Pulmonary artery endothelial cell (primary cell): ENCODE results near the gene XG. TPM values are rescaled to one million over a fixed set of nuclear protein-coding genes. Genes with fewer than 3 reads are reported as not detected.
"Not testable (repeated sequence)": the region's sequence is repeated elsewhere in the genome, so short reads cannot be mapped to it uniquely, and the experiment has no call there.

Experiments
- DNase-seq: peaks from one replicate; pipeline ENCODE4 v3.0.0-alpha.2; 2011; ENCODE audit warnings: low read depth, low spot score
- total RNA-seq: library from RNA; depleted of rRNA; stranded (reverse); fragments of >200 nt; gene quantifications from 2 replicates; pipeline ENCODE4 v1.2.3, GENCODE V29; 2014

The XG gene
- total RNA-seq, 1 donor from 2014 or later = 1.5 TPM

GRCh38 chrX:2780472-2781225 is 28.8 kb downstream of the XG start:
- DNase-seq = not testable (repeated sequence)

- DNase-seq = no peak
Observed at GRCh38 chrX:2781226-2781571, 29.4 kb downstream of the XG start.

GRCh38 chrX:2781698-2782097 is 29.9 kb downstream of the XG start:
- no peak for DNase-seq

GRCh38 chrX:2782171-2782570 is 30.3 kb downstream of the XG start:
- no peak for DNase-seq

GRCh38 chrX:2782778-2783177 is 30.9 kb downstream of the XG start:
- DNase-seq = no peak

GRCh38 chrX:2784026-2784425 is 32.2 kb downstream of the XG start:
- DNase-seq = no peak

- DNase-seq = no peak
Observed at GRCh38 chrX:2785538-2785937, 33.7 kb downstream of the XG start.

- no peak for DNase-seq
Observed at GRCh38 chrX:2788980-2789379, 37.1 kb downstream of the XG start.

GRCh38 chrX:2789569-2789968 is 37.7 kb downstream of the XG start:
- DNase-seq = no peak

- no peak for DNase-seq
Observed at GRCh38 chrX:2793752-2794151, 41.9 kb downstream of the XG start.

GRCh38 chrX:2794336-2794735 is 42.5 kb downstream of the XG start:
- no peak for DNase-seq

GRCh38 chrX:2796808-2797207 is 45.0 kb downstream of the XG start:
- DNase-seq = not testable (repeated sequence)

GRCh38 chrX:2799369-2799768 is 47.5 kb downstream of the XG start:
- no peak for DNase-seq

- DNase-seq = not testable (repeated sequence)
Observed at GRCh38 chrX:2799980-2800379, 48.1 kb downstream of the XG start.

GRCh38 chrX:2801223-2801622 is 49.4 kb downstream of the XG start:
- no peak for DNase-seq

GRCh38 chrX:2802376-2803090 is 50.7 kb downstream of the XG start:
- DNase-seq = not testable (repeated sequence)

GRCh38 chrX:2803486-2803885 is 51.6 kb downstream of the XG start:
- not testable (repeated sequence) for DNase-seq

GRCh38 chrX:2804106-2804843 is 52.4 kb downstream of the XG start:
- not testable (repeated sequence) for DNase-seq

GRCh38 chrX:2804858-2805257 is 53.0 kb downstream of the XG start:
- not testable (repeated sequence) for DNase-seq

GRCh38 chrX:2811271-2811670 is 59.4 kb downstream of the XG start:
- DNase-seq = no peak

- DNase-seq = not testable (repeated sequence)
Observed at GRCh38 chrX:2812161-2812907, 60.5 kb downstream of the XG start.

GRCh38 chrX:2817036-2817435 is 65.2 kb downstream of the XG start:
- DNase-seq = no peak
